Dermis blood vessel endothelial cell (primary cell): ENCODE data around the gene ANKRD12. TPM values are rescaled to one million over a fixed set of nuclear protein-coding genes. Genes with fewer than 3 reads are reported as not detected.
A peak's percentile ranks its signal among the peaks of the same experiment; 100 is the strongest.

Experiments used
- DNase-seq: peaks from one replicate; pipeline ENCODE4 v3.0.0; 2010
- total RNA-seq: library from RNA; depleted of rRNA; stranded (reverse); fragments of >200 nt; gene quantifications from 2 replicates; pipeline ENCODE4 v1.2.3, GENCODE V29; 2014

The ANKRD12 gene
- total RNA-seq, 1 donor from 2014 or later: 50.2 TPM

GRCh38 chr18:9296233-9297006 lies 159.8 kb downstream of the ANKRD12 start:
- no peak for DNase-seq

GRCh38 chr18:9297007-9297393 lies 160.4 kb downstream of the ANKRD12 start:
- no peak for DNase-seq

GRCh38 chr18:9304388-9305070 lies 167.9 kb downstream of the ANKRD12 start:
- DNase-seq: no peak

GRCh38 chr18:9319333-9319732 lies 182.8 kb downstream of the ANKRD12 start:
- no peak for DNase-seq

GRCh38 chr18:9321017-9321452 lies 184.5 kb downstream of the ANKRD12 start:
- peak; percentile 94 for DNase-seq

- peak; percentile 69 for DNase-seq
Observed at GRCh38 chr18:9321736-9322135, 185.2 kb downstream of the ANKRD12 start.

GRCh38 chr18:9322744-9323143 lies 186.2 kb downstream of the ANKRD12 start:
- DNase-seq: no peak

- DNase-seq: peak; percentile 77
Observed at GRCh38 chr18:9323750-9324445, 187.3 kb downstream of the ANKRD12 start.

GRCh38 chr18:9325716-9326115 lies 189.1 kb downstream of the ANKRD12 start:
- no peak for DNase-seq

- no peak for DNase-seq
Observed at GRCh38 chr18:9328776-9329175, 192.2 kb downstream of the ANKRD12 start.

- DNase-seq: no peak
Observed at GRCh38 chr18:9329471-9329870, 192.9 kb downstream of the ANKRD12 start.

GRCh38 chr18:9330419-9330818 lies 193.8 kb downstream of the ANKRD12 start:
- DNase-seq: no peak

GRCh38 chr18:9333441-9334328 lies 197.1 kb downstream of the ANKRD12 start:
- DNase-seq: peak; percentile 79

GRCh38 chr18:9334329-9334972 lies 197.9 kb downstream of the ANKRD12 start, which contains the start of gene TWSG1:
Gene TWSG1 (plus strand): TSS chr18:9334773. CDS start chr18:9337230, 2,457 bp downstream.
- DNase-seq: peak; percentile 96

GRCh38 chr18:9334973-9335696 lies 198.6 kb downstream of the ANKRD12 start:
- no peak for DNase-seq

Other genes starting within 250 kb of the ANKRD12 start
- 93.9 and 170 TPM in 2 replicates for gene NDUFV2, start 34.1 kb upstream of the ANKRD12 start, total RNA-seq
- gene TWSG1, start 198.0 kb downstream of the ANKRD12 start, total RNA-seq: 91.6 and 102 TPM in 2 replicates